NB4 (cell line): ENCODE data around the gene CLIC5.
A peak's percentile ranks its signal among the peaks of the same experiment; 100 is the strongest.

Source experiments
- DNase-seq: peaks from one replicate; pipeline ENCODE4 v3.0.0; 2010; ENCODE audit warnings: low read depth
- H3K4me3 ChIP-seq: one replicate; pipeline ENCODE4 v1.5.1; 2011; ENCODE audit warnings: mild to moderate bottlenecking, low read depth, low read length, moderate library complexity
- CTCF ChIP-seq: IDR thresholded peaks from one replicate; pipeline ENCODE4 v1.5.1; 2012; ENCODE audit warnings: low read depth, low read length
- MYC ChIP-seq: IDR thresholded peaks from 2 replicates; pipeline ENCODE4 v1.6.1; 2011; ENCODE audit warnings: low read depth, low read length
- POLR2A ChIP-seq: IDR thresholded peaks from 2 replicates; pipeline ENCODE4 v1.6.1; 2011; ENCODE audit warnings: mild to moderate bottlenecking; ENCODE audit not compliant: insufficient read length; ENCODE audit errors: extremely low read depth
- TF ChIP-seq, protein P1 (sequence below): IDR thresholded peaks from 2 replicates; pipeline ENCODE4 v1.6.1; 2011; ENCODE audit warnings: low read depth, low read length

Gene CLIC5

DNA sequence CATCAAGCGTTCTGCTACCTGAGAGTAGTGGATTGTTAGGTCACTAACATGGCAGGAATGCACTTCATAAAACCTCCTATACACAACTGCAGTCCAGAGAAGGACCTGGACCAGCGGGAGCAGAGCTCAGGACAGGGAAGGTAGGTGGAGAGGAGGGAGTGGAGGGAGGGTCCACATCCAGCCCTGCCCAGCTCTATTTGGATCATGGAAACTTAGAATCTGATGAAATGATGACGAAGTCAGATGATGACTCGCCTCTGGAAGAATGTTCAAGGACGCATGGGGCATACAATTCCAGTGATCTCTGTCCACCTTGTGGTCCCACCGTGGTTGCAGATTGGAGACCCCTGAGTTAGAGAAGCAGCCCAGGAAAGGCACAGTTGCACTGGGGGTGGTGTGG, 68.8 kb downstream of the CLIC5 start:
- DNase-seq: no peak
- TF ChIP-seq POLR2A (no peak), CTCF (no peak), MYC (no peak)
- TF ChIP-seq, protein P1, sequence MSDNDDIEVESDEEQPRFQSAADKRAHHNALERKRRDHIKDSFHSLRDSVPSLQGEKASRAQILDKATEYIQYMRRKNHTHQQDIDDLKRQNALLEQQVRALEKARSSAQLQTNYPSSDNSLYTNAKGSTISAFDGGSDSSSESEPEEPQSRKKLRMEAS: no peak
- H3K4me3 ChIP-seq: no peak overlapping the region

- TF ChIP-seq CTCF (peak; percentile 25), POLR2A (no peak)
- no peak overlapping the region for H3K4me3 ChIP-seq
Measured at GRCh38 chr6:45946352-45946751, 69.3 kb downstream of the CLIC5 start.

GRCh38 chr6:45942953-45943352, 72.7 kb downstream of the CLIC5 start:
- DNase-seq: no peak
- H3K4me3 ChIP-seq: no peak overlapping the region
- TF ChIP-seq, protein P1: no peak
- no peak for TF ChIP-seq MYC
- no peak for TF ChIP-seq CTCF
- no peak for TF ChIP-seq POLR2A

More at GRCh38 chr6:45946352-45946751, 69.3 kb downstream of the CLIC5 start:
- DNase-seq: peak; percentile 45

GRCh38 chr6:45933855-45934254, 81.8 kb downstream of the CLIC5 start:
- DNase-seq: no peak
- TF ChIP-seq CTCF (no peak), MYC (no peak), POLR2A (no peak)
- TF ChIP-seq, protein P1: no peak
- no peak overlapping the region for H3K4me3 ChIP-seq

GRCh38 chr6:45931232-45931631, 84.4 kb downstream of the CLIC5 start:
- no peak for DNase-seq
- H3K4me3 ChIP-seq: no peak overlapping the region
- no peak for TF ChIP-seq POLR2A
- TF ChIP-seq, protein P1: no peak
- TF ChIP-seq MYC: no peak
- no peak for TF ChIP-seq CTCF

DNA sequence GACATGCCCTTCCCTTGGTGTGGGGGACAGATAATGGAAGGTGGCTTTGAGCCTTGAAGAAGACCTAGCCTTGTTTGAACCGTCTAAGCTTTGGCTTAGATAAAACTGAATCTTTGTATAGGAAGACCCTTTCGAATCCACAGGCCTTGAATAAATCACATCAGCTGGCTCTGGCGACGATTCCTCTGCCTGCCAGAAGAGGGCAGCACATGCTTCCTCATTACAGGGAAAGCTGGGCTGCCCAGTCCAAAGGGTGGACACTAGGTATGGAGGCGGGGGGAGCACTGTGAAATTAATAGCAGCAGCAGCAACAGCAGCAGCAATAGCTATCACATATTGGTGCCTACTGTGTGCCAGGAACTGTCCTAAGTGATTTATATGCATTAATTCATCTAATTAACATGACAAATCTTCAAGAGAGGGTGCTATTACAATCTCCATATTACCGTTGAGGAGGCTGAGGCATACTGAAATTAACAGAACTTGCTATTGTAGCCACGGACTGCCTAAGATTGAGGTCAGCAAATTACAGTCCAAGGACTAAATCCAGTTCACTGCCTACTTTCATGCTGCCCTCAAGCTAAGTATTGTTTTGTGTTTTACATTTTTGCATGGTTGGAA, 85.1 kb downstream of the CLIC5 start:
- DNase-seq: peak; percentile 63
- TF ChIP-seq POLR2A (no peak), MYC (no peak), CTCF (peak; percentile 96)
- TF ChIP-seq, protein P1: peak; percentile 58
- H3K4me3 ChIP-seq: no peak overlapping the region
